HepG2 (cell line): ENCODE measurements around the gene APOD.

ENCODE experiments used
- ATF7-NPFF ChIP-seq: sonication (generic); formaldehyde crosslinking; IDR thresholded peaks from 2 replicates; pipeline ENCODE4 v1.8.1; 2023; ENCODE audit warnings: mild to moderate bottlenecking, low read depth, missing genetic modification reagents, moderate library complexity
- CBX5 ChIP-seq: sonication (generic); formaldehyde crosslinking; IDR thresholded peaks from 2 replicates; pipeline ENCODE4 v1.4.0; 2020; ENCODE audit warnings: missing genetic modification reagents, borderline replicate concordance
- ETV6 ChIP-seq: sonication (generic); formaldehyde crosslinking; conservative IDR thresholded peaks from 2 replicates; pipeline ENCODE4 v1.4.0; 2020; ENCODE audit warnings: missing genetic modification reagents
- FOXJ3 ChIP-seq: sonication (generic); formaldehyde crosslinking; IDR thresholded peaks from 2 replicates; pipeline ENCODE4 v1.4.0; 2020; ENCODE audit warnings: missing genetic modification reagents, mild to moderate bottlenecking, borderline replicate concordance
- GABPB1 ChIP-seq: IDR thresholded peaks from 2 replicates; pipeline ENCODE4 v1.6.1; 2016; ENCODE audit warnings: mild to moderate bottlenecking, missing genetic modification reagents, moderate library complexity, missing compliant biosample characterization
- MYC ChIP-seq: sonication (generic); formaldehyde crosslinking; IDR thresholded peaks from 2 replicates; pipeline ENCODE4 v1.9.0; 2021; ENCODE audit warnings: missing genetic modification reagents, borderline replicate concordance
- POLR2A ChIP-seq, 2 experiments: IDR thresholded peaks; 2 replicates each; pipeline ENCODE4 v1.6.1; 2011; ENCODE audit warnings: low read depth in 2 of 2, low read length in 2 of 2, mild to moderate bottlenecking in 1 of 2, moderate library complexity in 1 of 2; ENCODE audit not compliant: insufficient read depth in 1 of 2
- U2AF1 ChIP-seq: fragments of 200-400 bp; formaldehyde crosslinking; optimal IDR thresholded peaks from 2 replicates; pipeline ENCODE3; 2017; ENCODE audit warnings: mild to moderate bottlenecking, low read depth, low read length
- ZNF263 ChIP-seq: sonication (generic); formaldehyde crosslinking; IDR thresholded peaks from 2 replicates; pipeline ENCODE4 v1.4.0; 2020; ENCODE audit warnings: missing genetic modification reagents
- TF ChIP-seq, protein P1 (sequence below): sonication (generic); formaldehyde crosslinking; IDR thresholded peaks from 2 replicates; pipeline ENCODE4 v1.4.0; 2020; ENCODE audit warnings: missing genetic modification reagents
- TF ChIP-seq, protein P2 (sequence below): sonication (generic); formaldehyde crosslinking; IDR thresholded peaks from 2 replicates; pipeline ENCODE4 v1.5.0; 2020; ENCODE audit warnings: mild to moderate bottlenecking, missing genetic modification reagents, moderate library complexity
- TF ChIP-seq, protein P3 (sequence below): sonication (generic); formaldehyde crosslinking; IDR thresholded peaks from 2 replicates; pipeline ENCODE4 v1.8.0; 2023; ENCODE audit warnings: mild to moderate bottlenecking, missing genetic modification reagents
- TF ChIP-seq, protein P4 (sequence below): sonication (generic); formaldehyde crosslinking; IDR thresholded peaks from 2 replicates; pipeline ENCODE4 v1.9.0; 2021; ENCODE audit warnings: mild to moderate bottlenecking, missing genetic modification reagents
- TF ChIP-seq, protein P5 (sequence below): sonication (generic); formaldehyde crosslinking; IDR thresholded peaks from 2 replicates; pipeline ENCODE4 v1.8.1; 2023; ENCODE audit warnings: mild to moderate bottlenecking, missing genetic modification reagents, borderline replicate concordance

DNA sequence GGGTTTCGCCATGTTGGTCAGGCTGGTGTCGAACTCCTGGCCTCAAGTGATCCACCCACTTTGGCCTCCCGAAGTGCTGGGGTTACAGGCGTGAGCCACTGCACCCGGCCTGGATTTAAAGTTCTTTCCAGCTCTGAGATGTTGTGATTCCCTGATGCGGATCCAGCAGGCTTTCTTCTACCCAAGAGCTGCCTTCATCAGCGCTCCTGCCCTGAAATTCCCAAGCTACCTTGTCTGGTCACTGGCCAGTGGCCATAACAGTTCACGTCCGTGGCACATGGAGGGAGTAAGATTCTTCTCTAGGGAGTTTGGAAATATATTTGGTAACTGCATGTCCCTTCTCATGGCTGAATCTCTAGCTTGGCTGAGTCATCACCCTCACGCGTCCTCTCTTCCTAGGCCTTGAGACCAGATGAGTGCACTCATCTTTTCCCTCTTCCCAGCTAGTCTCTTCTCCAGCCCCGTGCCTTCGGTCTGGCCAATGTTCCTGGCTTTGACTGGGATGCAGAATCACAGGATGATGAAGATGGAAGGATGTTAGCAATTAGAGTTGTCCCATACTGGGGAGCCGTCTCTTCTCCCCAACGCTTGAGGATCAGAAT is 29.8 kb upstream of the APOD start:
- TF ChIP-seq U2AF1 (no peak), POLR2A (IDR thresholded peaks at IDR 0.05; ENCODE audit: insufficient read depth in 1 of 2, low read depth in 2 of 2, low read length in 2 of 2) (no peak), CBX5 (CRISPR knock-in tag) (no peak), FOXJ3 (CRISPR knock-in tag) (no peak), ZNF263 (CRISPR knock-in tag) (no peak), ETV6 (CRISPR knock-in tag) (no peak), GABPB1 (CRISPR knock-in tag) (no peak), MYC (CRISPR knock-in tag) (no peak), ATF7-NPFF (CRISPR knock-in tag) (no peak)
- TF ChIP-seq, protein P1, sequence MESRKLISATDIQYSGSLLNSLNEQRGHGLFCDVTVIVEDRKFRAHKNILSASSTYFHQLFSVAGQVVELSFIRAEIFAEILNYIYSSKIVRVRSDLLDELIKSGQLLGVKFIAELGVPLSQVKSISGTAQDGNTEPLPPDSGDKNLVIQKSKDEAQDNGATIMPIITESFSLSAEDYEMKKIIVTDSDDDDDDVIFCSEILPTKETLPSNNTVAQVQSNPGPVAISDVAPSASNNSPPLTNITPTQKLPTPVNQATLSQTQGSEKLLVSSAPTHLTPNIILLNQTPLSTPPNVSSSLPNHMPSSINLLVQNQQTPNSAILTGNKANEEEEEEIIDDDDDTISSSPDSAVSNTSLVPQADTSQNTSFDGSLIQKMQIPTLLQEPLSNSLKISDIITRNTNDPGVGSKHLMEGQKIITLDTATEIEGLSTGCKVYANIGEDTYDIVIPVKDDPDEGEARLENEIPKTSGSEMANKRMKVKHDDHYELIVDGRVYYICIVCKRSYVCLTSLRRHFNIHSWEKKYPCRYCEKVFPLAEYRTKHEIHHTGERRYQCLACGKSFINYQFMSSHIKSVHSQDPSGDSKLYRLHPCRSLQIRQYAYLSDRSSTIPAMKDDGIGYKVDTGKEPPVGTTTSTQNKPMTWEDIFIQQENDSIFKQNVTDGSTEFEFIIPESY (CRISPR knock-in tag) = no peak
- TF ChIP-seq, protein P2, sequence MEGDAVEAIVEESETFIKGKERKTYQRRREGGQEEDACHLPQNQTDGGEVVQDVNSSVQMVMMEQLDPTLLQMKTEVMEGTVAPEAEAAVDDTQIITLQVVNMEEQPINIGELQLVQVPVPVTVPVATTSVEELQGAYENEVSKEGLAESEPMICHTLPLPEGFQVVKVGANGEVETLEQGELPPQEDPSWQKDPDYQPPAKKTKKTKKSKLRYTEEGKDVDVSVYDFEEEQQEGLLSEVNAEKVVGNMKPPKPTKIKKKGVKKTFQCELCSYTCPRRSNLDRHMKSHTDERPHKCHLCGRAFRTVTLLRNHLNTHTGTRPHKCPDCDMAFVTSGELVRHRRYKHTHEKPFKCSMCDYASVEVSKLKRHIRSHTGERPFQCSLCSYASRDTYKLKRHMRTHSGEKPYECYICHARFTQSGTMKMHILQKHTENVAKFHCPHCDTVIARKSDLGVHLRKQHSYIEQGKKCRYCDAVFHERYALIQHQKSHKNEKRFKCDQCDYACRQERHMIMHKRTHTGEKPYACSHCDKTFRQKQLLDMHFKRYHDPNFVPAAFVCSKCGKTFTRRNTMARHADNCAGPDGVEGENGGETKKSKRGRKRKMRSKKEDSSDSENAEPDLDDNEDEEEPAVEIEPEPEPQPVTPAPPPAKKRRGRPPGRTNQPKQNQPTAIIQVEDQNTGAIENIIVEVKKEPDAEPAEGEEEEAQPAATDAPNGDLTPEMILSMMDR = no peak
- TF ChIP-seq, protein P3, sequence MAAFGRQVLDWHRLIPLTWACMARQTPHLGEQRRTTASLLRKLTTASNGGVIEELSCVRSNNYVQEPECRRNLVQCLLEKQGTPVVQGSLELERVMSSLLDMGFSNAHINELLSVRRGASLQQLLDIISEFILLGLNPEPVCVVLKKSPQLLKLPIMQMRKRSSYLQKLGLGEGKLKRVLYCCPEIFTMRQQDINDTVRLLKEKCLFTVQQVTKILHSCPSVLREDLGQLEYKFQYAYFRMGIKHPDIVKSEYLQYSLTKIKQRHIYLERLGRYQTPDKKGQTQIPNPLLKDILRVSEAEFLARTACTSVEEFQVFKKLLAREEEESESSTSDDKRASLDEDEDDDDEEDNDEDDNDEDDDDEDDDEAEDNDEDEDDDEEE (CRISPR knock-in tag) = no peak
- TF ChIP-seq, protein P4, sequence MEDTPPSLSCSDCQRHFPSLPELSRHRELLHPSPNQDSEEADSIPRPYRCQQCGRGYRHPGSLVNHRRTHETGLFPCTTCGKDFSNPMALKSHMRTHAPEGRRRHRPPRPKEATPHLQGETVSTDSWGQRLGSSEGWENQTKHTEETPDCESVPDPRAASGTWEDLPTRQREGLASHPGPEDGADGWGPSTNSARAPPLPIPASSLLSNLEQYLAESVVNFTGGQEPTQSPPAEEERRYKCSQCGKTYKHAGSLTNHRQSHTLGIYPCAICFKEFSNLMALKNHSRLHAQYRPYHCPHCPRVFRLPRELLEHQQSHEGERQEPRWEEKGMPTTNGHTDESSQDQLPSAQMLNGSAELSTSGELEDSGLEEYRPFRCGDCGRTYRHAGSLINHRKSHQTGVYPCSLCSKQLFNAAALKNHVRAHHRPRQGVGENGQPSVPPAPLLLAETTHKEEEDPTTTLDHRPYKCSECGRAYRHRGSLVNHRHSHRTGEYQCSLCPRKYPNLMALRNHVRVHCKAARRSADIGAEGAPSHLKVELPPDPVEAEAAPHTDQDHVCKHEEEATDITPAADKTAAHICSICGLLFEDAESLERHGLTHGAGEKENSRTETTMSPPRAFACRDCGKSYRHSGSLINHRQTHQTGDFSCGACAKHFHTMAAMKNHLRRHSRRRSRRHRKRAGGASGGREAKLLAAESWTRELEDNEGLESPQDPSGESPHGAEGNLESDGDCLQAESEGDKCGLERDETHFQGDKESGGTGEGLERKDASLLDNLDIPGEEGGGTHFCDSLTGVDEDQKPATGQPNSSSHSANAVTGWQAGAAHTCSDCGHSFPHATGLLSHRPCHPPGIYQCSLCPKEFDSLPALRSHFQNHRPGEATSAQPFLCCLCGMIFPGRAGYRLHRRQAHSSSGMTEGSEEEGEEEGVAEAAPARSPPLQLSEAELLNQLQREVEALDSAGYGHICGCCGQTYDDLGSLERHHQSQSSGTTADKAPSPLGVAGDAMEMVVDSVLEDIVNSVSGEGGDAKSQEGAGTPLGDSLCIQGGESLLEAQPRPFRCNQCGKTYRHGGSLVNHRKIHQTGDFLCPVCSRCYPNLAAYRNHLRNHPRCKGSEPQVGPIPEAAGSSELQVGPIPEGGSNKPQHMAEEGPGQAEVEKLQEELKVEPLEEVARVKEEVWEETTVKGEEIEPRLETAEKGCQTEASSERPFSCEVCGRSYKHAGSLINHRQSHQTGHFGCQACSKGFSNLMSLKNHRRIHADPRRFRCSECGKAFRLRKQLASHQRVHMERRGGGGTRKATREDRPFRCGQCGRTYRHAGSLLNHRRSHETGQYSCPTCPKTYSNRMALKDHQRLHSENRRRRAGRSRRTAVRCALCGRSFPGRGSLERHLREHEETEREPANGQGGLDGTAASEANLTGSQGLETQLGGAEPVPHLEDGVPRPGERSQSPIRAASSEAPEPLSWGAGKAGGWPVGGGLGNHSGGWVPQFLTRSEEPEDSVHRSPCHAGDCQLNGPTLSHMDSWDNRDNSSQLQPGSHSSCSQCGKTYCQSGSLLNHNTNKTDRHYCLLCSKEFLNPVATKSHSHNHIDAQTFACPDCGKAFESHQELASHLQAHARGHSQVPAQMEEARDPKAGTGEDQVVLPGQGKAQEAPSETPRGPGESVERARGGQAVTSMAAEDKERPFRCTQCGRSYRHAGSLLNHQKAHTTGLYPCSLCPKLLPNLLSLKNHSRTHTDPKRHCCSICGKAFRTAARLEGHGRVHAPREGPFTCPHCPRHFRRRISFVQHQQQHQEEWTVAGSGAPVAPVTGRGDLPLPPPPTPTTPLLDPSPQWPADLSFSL (CRISPR knock-in tag) = no peak
- TF ChIP-seq, protein P5, sequence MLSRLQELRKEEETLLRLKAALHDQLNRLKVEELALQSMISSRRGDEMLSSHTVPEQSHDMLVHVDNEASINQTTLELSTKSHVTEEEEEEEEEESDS (CRISPR knock-in tag) = no peak
